HepG2 (cell line): ENCODE results near the gene SEBOX. TPM values are rescaled to one million over a fixed set of nuclear protein-coding genes. Genes with fewer than 3 reads are reported as not detected.

Source experiments
- ATAC-seq: fragments of 200-7000 bp; cut with Tn5 transposase; 3 replicates; pipeline ENCODE4 v1.9.1; 2020; ENCODE audit warnings: mild to moderate bottlenecking, moderate library complexity
- BruUV-seq: library from RNA; stranded (reverse); fragments of 400-500 nt; replicated peaks from 2 replicates; lab custom pipeline; 2021; lab: Mats Ljungman, UMichigan
- CTCF ChIA-PET: fragments of 300-600 bp; formaldehyde crosslinking; extraction: SDS; loops from one replicate; lab custom pipeline; 2021; ENCODE audit warnings: low total read pairs, inconsistent platforms, low intra/inter-chr PET ratio; lab: Yijun Ruan, JAX
- POLR2A ChIA-PET: fragments of 350-600 bp; sonication (Branson Sonifier 250); formaldehyde crosslinking; loops from one replicate; lab custom pipeline; 2020; ENCODE audit warnings: antibody characterized with exemption, inconsistent platforms; lab: Yijun Ruan, JAX
- DNase-seq: peaks from one replicate; pipeline ENCODE4 v3.0.0-alpha.2; 2015; ENCODE audit warnings: low spot score
- FAIRE-seq: peaks from 3 replicates; lab custom pipeline; 2011; peaks lifted over from hg19 to GRCh38; lab: Jason Lieb, UNC
- H2AFZ ChIP-seq: one replicate; pipeline ENCODE4 v1.6.1; 2011; ENCODE audit warnings: low read length, inconsistent platforms
- H3K27ac ChIP-seq: fragments of 300-600 bp; 3 replicates; pipeline ENCODE4 v1.8.0; 2011; ENCODE audit warnings: mixed run types, mild to moderate bottlenecking, mixed read lengths, low read length, inconsistent platforms; ENCODE audit not compliant: insufficient read depth; ENCODE audit errors: extremely low read length
- H3K27me3 ChIP-seq, 2 experiments: fragments of 200-600 bp in 1 of 2; 2 replicates in 1 of 2; 3 replicates in 1 of 2; pipeline versions ENCODE4 v1.6.0 to v1.8.0; 2011; ENCODE audit warnings: low read length in 2 of 2, mild to moderate bottlenecking in 2 of 2, moderate library complexity in 2 of 2, inconsistent platforms in 1 of 2; ENCODE audit not compliant: insufficient read depth in 2 of 2, control insufficient read depth in 1 of 2
- H3K36me3 ChIP-seq, 2 experiments: fragments of 200-600 bp in 1 of 2; replicated peaks in 1 of 2; 2 replicates in 1 of 2; 3 replicates in 1 of 2; pipeline versions ENCODE4 v1.5.1 to v1.8.0; 2011; ENCODE audit warnings: low read length in 2 of 2, inconsistent platforms in 1 of 2; ENCODE audit not compliant: insufficient read depth in 2 of 2, control insufficient read depth in 1 of 2
- H3K4me1 ChIP-seq: 2 replicates; pipeline ENCODE4 v1.5.1; 2012; ENCODE audit warnings: low read length, inconsistent platforms; ENCODE audit not compliant: insufficient read depth
- H3K4me2 ChIP-seq: 2 replicates; pipeline ENCODE4 v1.6.0; 2011; ENCODE audit warnings: low read depth, low read length, inconsistent platforms
- H3K4me3 ChIP-seq, 3 experiments: fragments of 200-600 bp in 1 of 3; sonication (generic), shearing (Covaris generic) in 1 of 3; replicated peaks in 1 of 3; 2 replicates each; pipeline ENCODE4 v1.5.1; 2011 to 2016; ENCODE audit warnings: low read length in 3 of 3, inconsistent platforms in 2 of 3, low read depth in 2 of 3, mild to moderate bottlenecking in 2 of 3, control low read depth in 1 of 3, mixed read lengths in 1 of 3; ENCODE audit not compliant: insufficient read depth in 1 of 3
- H3K79me2 ChIP-seq: one replicate; pipeline ENCODE4 v1.6.1; 2011; ENCODE audit warnings: low read length, inconsistent platforms; ENCODE audit not compliant: insufficient read depth
- H3K9ac ChIP-seq: 2 replicates; pipeline ENCODE4 v1.6.0; 2011; ENCODE audit warnings: mild to moderate bottlenecking, low read depth, low read length, inconsistent platforms; ENCODE audit not compliant: insufficient read depth
- H3K9me3 ChIP-seq: 2 replicates; pipeline ENCODE4 v1.5.1; 2012; ENCODE audit warnings: mild to moderate bottlenecking, low read length
- H4K20me1 ChIP-seq: 2 replicates; pipeline ENCODE4 v1.6.0; 2011; ENCODE audit warnings: inconsistent platforms, mild to moderate bottlenecking, low read length, moderate library complexity; ENCODE audit not compliant: insufficient read depth
- ATF6 ChIP-seq: sonication (generic); formaldehyde crosslinking; conservative IDR thresholded peaks from 2 replicates; pipeline ENCODE4 v1.4.0; 2020; ENCODE audit warnings: missing genetic modification reagents
- HNF4G ChIP-seq, 2 experiments: sonication (generic) in 1 of 2; formaldehyde crosslinking in 1 of 2; IDR thresholded peaks; 2 replicates each; pipeline versions ENCODE4 v1.4.0 to v1.6.1; 2011 to 2020; ENCODE audit warnings: borderline replicate concordance in 2 of 2, low read depth in 2 of 2, mild to moderate bottlenecking in 2 of 2, low read length in 1 of 2, missing genetic modification reagents in 1 of 2, moderate library complexity in 1 of 2
- RNF2 ChIP-seq: fragments of 450-650 bp; conservative IDR thresholded peaks from 2 replicates; pipeline ENCODE4 v1.6.1; 2016; ENCODE audit warnings: low read depth
- WGBS: methylation state at CpG from one replicate; pipeline ENCODE4 v1.1.6; 2017; ENCODE audit warnings: low lambda C conversion rate; 5-methylcytosine and 5-hydroxymethylcytosine counted together
- in situ Hi-C: cut with HindIII; loops from 2 replicates; pipeline ENCODE4 v1.10.0; 2017; ENCODE audit warnings: low pct_unique_long_range_greater_than_20kb; ENCODE audit not compliant: extremely low pct_ligation_motif_present
- intact Hi-C: fragments of 100-400 bp; cut with micrococcal nuclease; formaldehyde crosslinking; loops from one replicate; pipeline ENCODE4 v1.10.0; 2022; ENCODE audit not compliant: unreplicated experiment
- polyA plus RNA-seq, 8 experiments: library from polyadenylated mRNA; depleted of rRNA in 3 of 8; stranded (reverse) in 7 of 8; unstranded in 1 of 8; fragments of >200 nt; fragmentation: Illumina TruSeq in 4 of 8; extraction: Trizol in 4 of 8; gene quantifications; 2 replicates each; pipeline versions ENCODE4 v1.2.1 to v1.2.3, GENCODE V29; 2011 to 2016; ENCODE audit warnings: low read depth in 4 of 8, missing spikeins in 1 of 8, mixed read lengths in 1 of 8; ENCODE audit not compliant: insufficient read depth in 1 of 8
- total RNA-seq, 5 experiments: library from RNA; depleted of rRNA; stranded (reverse); fragments of >200 nt; fragmentation: Illumina TruSeq; extraction: Trizol; gene quantifications; 2 replicates each; pipeline ENCODE4 v1.2.3, GENCODE V29; 2016; ENCODE audit warnings: low read depth in 1 of 5

Gene SEBOX
- total and polyA plus RNA-seq, 2 of the 13 experiments (the other 11 are each of a cell fraction or from before 2014, with no cell fraction given), result not detected

- FAIRE-seq (no peak), DNase-seq (no peak), ATAC-seq (no peak)
- H3K27ac ChIP-seq, result no peak overlapping the region
- H3K36me3 ChIP-seq, result no peaks in the 10 kb centered on the region
- ChIA-PET POLR2A (interaction anchor here (4.4 to 7.8 kb wide), 2 partner anchors 9 to 15 kb away, joined by 107 to 183 read pairs; partner anchors contain the start of gene POLDIP2), CTCF (no interaction called here)
- H3K4me1 ChIP-seq, result peaks cover 39% of the 10 kb centered on the region
- no peaks in the 10 kb centered on the region for H4K20me1 ChIP-seq
- no peak overlapping the region for H2AFZ ChIP-seq
- H3K9ac ChIP-seq, result no peak overlapping the region
- H3K4me3 ChIP-seq, result no peak overlapping the region
- H3K4me2 ChIP-seq, result no peak overlapping the region
- no peaks in the 10 kb centered on the region for H3K9me3 ChIP-seq
- WGBS, result 95% methylated on average over 30 of the region's 53 CpGs
- TF ChIP-seq ATF6 (CRISPR knock-in tag) (no peak), RNF2 (no peak), HNF4G (IDR thresholded peaks at IDR 0.05; ENCODE audit: borderline replicate concordance, low read depth, low read length) (no peak), HNF4G (CRISPR knock-in tag; IDR thresholded peaks at IDR 0.05; ENCODE audit: borderline replicate concordance, low read depth) (no peak)
- in situ Hi-C loops (no loop called here), intact Hi-C loops (no loop called here)
- peaks cover 7% of the 10 kb centered on the region for H3K79me2 ChIP-seq
- H3K27me3 ChIP-seq, result no peaks in the 10 kb centered on the region
- BruUV-seq, result no TSS peak
Observed at GRCh38 chr17:28372203-28372944, 7.4 kb upstream of the SEBOX start.
